Neural progenitor cell (in vitro differentiated cells): ENCODE results near the gene SMAD6.

ENCODE experiments used
- EZH2 ChIP-seq: fragments of 200-600 bp; sonication (generic); IDR thresholded peaks from 2 replicates; pipeline ENCODE4 v1.6.1; 2017; ENCODE audit warnings: antibody characterized with exemption, mild to moderate bottlenecking, moderate library complexity
- TF ChIP-seq, protein P1 (sequence below): fragments of 200-600 bp; sonication (generic); IDR thresholded peaks from 2 replicates; pipeline ENCODE4 v1.5.1; 2017; ENCODE audit warnings: antibody characterized with exemption, mild to moderate bottlenecking

DNA sequence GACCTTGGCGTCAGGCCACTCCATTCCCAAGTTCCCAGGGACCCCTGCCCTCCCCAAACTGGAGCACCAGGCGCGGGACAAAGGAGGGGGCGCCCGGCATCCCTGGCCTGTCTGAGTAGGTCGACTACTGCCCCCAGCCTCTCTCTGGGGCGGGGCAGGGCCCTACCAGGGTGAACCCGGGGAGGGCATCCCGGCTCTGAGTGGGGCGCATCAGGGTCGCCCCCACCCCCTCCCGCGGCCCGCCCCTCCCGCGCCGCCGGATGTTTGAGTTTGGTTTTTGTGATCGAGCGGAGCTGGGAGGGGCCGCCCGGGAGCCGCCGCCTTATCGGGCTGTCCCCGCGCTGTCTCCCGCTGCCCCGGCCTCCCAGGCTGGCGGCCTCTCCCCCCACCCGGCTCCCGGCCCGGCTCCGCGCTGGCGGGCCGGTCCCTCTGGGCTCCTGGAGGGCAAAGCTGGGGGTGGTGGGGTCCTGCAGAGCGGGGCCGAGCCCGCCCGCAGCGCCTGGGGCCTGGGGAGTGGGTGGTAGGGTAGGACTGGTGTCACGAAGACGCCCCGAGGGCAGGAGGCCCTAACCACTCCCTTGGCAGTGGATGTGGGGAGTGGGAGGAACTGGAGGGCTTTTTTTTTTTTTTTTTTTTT is 47.2 kb upstream of the SMAD6 start:
- TF ChIP-seq, protein P1, sequence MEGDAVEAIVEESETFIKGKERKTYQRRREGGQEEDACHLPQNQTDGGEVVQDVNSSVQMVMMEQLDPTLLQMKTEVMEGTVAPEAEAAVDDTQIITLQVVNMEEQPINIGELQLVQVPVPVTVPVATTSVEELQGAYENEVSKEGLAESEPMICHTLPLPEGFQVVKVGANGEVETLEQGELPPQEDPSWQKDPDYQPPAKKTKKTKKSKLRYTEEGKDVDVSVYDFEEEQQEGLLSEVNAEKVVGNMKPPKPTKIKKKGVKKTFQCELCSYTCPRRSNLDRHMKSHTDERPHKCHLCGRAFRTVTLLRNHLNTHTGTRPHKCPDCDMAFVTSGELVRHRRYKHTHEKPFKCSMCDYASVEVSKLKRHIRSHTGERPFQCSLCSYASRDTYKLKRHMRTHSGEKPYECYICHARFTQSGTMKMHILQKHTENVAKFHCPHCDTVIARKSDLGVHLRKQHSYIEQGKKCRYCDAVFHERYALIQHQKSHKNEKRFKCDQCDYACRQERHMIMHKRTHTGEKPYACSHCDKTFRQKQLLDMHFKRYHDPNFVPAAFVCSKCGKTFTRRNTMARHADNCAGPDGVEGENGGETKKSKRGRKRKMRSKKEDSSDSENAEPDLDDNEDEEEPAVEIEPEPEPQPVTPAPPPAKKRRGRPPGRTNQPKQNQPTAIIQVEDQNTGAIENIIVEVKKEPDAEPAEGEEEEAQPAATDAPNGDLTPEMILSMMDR, result no peak
- TF ChIP-seq EZH2, result no peak
